GM21360 (cell line): ENCODE data around the gene SPTLC3.
"Not testable (repeated sequence)": the region's sequence is repeated elsewhere in the genome, so short reads cannot be mapped to it uniquely, and the experiment has no call there.

Source experiments
- ATAC-seq: cut with Tn5 transposase; IDR thresholded peaks from one replicate; pipeline ENCODE4 v1.9.1; 2021; ENCODE audit warnings: mild to moderate bottlenecking, moderate library complexity; ENCODE audit not compliant: unreplicated experiment

The SPTLC3 gene

DNA sequence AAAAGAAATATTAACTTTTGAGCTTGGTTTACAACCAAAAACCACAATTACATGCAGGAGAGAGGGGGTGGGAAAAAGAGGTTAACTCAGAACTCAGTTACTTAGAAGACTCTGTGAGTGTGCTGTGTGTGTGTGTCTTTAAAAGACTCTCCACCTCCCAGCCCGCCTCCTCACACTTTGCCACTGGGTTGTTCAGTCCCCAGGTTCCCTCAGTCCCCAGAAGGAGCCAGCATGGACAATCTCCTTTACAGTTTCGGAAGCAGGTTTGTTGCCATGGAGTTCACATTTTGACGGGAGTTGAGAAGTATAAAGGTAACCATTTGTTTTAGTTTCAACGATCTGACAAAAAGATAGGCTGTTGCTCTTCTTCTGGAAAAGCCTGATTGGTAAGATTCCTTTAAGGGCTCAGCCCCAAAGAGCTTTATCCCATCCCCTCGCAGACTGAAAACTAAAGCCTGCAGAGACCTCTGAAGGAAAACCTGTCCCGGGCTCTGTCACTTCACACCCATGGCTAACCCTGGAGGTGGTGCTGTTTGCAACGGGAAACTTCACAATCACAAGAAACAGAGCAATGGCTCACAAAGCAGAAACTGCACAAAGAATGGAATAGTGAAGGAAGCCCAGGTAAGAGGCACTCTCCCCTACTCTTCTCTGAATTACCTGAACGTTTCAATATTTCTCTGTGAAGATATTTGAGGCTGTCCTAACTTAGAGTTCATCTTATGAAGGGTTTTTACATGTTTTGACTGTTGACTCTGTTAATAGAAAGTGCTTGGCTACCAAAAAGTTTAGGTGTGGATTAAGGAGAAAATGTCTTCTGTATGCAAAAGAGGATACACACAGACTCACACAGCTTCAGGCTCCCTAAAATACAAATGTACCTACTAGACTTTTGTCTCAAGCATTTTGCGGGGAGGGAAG, at the start of gene SPTLC3:
TSS of gene SPTLC3 (plus strand) at position 212 of the 921 bp plus-strand sequence. CDS start at position 508, 296 bp downstream.
- peak; percentile 32 for ATAC-seq

DNA sequence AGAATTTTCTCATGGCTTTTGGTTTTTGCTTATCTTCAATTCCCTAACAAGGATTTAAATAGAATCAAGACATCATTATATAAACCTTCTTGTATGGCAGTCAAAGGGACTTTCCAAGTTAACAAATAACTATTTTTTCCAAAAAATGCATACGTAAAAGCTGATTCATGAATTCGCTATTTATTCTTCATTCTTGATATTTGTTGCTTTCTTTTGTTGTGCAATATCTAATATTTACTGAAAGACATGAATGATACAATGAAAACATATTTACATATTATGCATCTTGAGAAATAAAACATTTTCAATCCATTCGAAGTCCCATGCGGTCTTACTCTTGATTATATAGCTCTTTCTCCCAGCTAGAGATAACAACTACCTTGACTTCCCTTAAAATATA, 47.0 kb upstream of the SPTLC3 start:
- ATAC-seq: no peak

DNA sequence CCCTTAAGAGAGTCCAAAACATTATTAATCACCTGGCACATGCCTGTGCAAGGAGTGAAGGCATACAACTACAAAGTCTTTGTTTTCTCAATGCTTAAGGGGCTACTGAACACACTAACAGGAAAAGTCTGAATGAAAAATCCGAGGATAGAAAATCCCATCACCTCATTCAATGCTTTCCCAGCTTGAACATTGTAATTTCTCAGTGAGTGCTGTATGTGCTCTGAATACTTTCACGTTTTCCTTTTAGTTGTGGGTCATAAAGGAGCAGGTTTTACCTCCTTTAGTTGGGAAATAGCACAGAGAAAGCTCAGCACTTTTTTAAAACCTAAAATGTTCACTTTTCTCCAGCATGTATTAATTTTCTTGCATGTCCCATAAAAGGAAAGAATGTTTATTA, 45.9 kb upstream of the SPTLC3 start:
- no peak for ATAC-seq

DNA sequence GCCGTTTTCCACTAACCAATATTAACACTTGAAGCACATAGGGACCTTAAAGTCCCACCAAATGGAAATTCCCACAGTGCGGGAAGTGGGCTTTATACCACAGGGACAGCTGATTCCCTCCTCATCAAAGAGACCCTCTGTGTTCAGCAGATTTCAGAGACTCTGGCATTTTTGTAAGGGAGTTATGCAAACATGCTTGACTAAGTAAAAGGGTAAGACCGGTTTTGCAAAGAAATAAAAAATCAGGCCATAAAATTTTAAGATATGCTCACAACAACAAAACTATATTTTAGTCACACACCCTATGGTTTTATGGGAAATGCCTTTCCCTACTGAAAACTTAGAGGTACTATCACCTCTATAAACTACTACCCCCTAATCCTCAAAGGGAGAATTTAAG, 45.4 kb upstream of the SPTLC3 start:
- ATAC-seq: no peak

DNA sequence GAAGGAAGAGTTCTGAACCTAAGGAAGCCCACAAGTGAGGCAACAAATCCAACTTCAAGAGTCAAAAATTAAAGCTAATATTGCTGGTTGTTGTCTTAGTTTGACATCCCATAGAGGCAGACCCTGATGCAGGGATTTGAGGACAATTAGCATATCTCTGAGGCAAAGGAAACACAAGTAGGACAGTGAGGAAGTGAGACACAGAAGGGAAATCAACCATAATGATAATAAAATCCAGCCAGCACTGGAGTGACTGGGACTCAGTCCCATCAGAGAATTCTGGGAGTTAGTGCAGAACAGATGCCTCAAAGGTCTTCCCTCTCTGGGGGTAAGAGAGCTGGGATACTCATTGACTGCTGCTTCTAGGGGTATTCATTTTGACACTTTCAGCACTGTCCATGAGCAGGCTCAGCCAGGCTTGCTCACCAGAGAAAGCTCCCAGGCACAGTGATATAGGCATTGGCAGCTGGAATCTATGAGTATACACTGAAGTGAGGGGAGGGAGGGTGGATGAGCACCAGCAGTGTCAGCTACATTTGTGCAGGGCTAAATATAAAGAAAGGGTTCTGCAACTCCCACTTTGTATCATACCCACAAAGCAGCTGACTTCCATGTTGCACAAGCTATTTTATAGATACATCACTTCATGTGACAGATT, 43.4 kb upstream of the SPTLC3 start:
- ATAC-seq: no peak

DNA sequence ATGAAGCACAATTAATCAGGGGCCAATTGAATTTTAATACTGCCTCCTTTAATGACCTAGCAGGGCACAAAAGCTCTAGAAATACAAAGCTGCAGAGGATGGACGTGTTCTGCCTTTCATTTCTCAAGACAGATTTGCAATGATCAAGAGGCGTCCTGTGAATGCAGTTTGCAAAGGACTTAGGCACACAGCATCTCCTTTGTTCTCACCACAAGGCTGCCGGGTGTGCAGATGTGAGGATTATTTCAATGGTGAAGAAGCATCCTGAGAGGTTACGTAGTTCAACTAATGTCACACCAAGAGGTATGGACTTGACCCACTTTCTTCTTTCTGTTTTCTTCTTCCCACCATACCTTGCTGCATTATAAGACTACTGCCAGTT, 42.9 kb upstream of the SPTLC3 start:
- ATAC-seq: no peak

DNA sequence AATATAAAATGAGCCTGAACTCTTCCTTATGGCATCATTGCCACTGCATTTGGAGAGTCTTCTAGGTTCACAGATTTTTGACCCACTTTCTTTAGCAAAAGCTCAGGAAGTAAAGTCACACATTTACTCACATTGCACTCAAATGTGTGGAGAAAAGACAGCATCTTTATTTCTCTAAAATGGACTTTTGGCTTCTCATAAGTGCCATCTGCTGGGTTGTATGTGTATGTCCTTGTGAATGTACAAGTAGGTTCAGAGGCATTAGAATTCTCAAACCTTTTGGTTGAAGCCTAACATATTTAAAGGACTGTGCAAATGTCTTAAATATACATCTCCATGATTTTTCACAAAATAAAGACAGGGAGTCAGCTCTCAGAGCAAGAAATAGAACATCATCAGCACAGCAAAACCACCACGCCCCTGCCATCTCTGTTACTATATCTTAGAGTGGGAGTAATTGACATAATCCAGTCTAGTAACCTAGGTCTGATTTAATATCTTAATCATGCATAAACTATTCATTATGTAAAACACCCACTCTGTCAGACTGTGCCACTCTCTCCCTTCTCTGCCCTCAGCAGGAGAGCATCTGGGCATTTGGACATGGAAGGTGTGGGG, 42.2 kb upstream of the SPTLC3 start:
- ATAC-seq: no peak

DNA sequence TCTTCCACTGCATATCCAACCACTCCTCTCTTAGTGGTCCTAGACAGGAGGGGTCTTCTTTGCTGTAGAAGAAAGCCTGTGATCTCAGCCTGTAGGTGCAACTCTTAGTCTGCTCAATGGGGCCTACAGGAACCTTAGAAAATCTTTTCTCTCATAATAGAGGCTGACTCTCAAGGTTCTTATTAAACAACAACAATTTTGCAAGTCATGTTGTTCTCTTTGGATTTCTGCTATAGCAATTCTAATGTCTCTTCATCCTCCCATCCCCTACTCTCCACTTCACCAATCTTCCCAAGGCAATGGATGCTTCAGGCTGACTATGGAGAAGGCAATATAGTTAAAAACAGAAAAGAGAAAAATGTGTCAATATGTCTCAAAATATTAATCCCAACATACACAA, 40.8 kb upstream of the SPTLC3 start:
- ATAC-seq: no peak

DNA sequence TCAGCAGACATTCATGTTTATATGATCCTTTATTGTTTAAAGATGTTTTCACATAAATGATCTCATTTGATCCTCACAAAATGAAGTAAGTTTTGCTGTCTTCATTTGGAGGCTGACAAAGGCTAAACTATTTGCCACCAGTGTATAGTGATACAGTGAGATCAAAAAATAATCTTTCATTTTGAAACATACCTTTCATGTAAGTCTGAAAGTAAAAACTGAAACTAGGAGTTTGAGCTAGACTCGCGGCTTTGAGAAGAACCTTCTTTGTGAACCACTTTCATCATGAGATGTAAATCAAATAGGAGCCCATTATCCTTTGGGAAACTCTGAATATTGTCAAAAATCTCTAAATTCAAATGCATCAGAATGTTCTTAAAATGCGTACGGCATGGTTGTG, 40.3 kb upstream of the SPTLC3 start:
- ATAC-seq: no peak

DNA sequence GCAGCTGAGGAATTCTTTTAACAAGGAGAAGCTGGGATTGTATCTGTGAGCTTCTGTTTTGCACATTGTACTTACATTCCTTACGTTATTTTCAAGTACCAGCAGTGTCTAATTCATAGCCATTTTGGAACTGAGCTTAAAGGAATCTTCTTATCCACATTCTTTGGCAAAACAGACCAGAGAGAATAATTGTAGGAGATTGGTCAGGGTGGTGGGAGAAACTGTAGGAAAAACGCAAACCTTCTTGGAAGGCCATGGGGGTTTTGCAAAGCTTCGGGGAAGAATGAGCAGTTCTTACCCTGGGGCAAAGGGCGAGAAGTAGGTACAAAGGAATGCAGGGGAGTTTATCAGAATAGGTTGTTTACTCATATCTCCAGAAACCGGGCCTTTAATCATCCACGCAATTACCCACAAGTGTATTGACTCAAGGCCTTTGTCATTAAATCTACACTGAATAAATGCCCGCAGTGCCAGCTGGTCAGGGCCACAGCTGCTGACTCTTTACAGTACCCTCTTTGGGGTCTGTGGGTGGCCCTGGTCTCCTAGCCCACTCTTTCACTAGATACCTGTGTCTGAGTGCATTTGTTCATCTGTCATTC, 39.6 kb upstream of the SPTLC3 start:
- ATAC-seq: no peak

DNA sequence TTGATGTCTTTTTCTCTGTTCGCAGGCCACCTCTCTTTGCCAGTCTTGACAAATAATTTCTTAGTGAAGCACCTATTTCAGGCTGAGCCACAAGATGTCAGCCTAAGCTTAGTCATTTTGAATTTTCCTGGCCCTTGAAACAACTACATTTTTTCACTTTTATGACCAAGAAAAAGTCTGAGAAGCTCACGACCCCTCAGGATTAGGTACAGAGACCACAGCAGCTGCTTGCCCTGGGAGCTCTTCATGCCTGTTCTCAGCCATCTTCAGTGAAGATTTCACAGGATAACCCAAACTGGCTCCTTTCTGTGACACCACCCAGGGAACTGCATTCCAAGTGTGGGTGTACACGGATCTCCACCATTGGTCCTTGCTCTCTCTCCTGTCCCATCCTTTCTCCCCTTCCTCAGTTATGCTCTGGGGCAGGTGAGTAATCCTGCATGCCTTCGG, 38.4 kb upstream of the SPTLC3 start:
- ATAC-seq: no peak

DNA sequence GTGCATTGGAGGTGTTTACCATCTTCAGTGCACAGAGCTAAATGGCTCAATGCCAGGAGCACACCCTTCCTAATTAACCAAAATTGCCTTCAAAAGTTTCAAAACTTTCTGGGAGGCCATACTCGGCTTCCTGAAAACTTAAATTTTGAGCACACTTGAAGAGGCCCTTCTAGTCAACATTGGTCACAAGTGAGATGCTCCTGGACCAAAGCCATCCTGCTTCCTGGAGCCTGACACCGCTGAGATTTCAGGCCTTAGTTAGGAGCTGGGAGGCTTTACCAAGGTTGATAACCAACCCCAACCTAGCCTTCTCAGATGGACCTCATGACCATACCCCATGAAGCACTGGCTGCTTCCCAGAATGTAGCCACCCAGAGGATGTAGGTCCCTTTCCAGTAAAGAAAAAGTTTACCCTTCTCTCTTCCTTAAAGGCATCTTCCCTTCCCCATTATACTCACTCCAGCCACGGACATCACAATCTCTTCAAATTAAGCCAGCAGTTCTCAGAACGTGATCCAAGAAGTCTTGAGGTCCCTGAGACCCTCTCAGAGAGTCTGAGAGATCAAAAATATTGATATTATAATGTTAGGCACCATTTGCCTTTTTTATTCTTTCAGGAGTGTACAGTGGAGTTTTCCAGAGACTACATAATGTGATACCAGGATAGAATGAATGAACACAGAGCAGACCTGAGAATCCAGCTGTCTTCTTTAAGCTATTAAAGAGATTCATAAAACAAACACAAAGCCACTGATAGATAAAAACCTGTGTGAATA, 32.8 kb upstream of the SPTLC3 start:
- no peak for ATAC-seq

DNA sequence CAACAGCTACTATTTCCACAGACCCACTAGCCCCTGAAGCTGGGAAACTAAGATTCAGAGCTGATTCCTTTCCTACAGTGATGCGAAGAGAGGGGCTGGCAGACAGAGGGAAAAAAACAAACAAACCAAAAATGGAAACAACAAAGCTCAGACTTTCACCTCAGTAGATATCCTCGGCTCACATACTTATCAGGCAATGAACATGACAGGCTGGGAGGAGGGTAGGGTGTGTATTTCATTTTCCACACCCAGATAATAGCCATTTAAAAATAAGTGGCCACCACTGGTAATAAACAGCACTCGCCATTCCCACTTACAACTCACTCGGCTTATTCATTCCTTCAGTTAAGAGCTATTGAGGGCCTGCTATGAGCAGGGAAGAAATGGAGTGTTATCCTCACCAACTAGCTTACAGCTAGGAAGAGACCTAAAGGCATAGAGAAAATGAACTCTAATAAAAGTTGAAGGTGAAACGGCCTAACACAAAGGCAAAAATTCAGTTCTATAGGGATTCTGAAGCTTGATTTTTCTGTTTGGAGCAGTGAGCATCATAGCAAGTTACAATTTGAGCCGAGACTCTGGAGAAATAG, 32.0 kb upstream of the SPTLC3 start:
- no peak for ATAC-seq

DNA sequence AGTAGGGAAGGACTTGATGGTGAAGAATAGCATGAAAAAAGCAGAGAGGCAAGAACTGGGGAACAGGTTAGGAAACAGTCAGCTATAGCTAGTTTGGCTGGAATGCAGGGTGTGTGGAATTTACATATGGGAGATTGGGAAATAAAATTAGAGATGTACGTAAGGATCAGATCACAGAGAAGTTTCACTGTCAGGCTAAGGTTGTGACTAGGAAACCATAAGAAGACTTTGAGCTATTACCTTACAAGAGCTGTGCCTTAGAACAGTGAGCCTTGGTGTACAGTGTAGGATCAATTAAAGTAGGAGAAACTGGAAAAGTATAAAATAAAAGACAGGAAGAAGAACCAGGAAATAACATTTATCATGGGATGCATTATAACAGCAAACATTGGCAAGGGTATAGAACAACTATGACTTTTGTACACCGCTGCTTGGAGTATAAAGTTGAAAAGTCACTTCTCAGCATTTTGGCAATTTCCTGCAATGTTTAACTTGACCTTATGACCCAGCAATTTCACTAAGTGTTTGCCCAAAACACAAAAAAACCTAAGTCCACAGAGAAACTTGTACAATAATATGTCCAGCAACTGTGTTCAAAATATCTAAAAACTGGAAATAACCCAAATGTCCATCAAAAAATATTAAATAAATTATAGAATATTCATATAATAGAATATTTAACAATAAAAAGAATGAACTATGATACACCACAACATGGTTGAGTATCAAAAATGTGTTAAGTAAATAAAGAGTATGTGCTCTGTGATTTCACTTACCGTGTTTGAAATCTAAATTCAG, 31.2 kb upstream of the SPTLC3 start:
- ATAC-seq: no peak

DNA sequence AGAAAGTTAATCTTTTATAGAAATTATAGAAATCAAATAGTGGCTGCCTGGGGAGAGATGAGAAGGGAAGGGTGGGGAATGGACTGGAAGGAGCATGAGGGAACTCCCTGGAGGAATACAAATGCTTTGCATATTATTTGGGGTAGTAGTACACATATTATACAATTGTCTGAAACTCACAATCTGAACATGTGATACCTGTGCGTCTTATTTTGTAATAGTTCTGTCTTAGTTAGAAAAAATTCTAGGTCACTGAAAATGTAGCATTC, 30.7 kb upstream of the SPTLC3 start:
- no peak for ATAC-seq

DNA sequence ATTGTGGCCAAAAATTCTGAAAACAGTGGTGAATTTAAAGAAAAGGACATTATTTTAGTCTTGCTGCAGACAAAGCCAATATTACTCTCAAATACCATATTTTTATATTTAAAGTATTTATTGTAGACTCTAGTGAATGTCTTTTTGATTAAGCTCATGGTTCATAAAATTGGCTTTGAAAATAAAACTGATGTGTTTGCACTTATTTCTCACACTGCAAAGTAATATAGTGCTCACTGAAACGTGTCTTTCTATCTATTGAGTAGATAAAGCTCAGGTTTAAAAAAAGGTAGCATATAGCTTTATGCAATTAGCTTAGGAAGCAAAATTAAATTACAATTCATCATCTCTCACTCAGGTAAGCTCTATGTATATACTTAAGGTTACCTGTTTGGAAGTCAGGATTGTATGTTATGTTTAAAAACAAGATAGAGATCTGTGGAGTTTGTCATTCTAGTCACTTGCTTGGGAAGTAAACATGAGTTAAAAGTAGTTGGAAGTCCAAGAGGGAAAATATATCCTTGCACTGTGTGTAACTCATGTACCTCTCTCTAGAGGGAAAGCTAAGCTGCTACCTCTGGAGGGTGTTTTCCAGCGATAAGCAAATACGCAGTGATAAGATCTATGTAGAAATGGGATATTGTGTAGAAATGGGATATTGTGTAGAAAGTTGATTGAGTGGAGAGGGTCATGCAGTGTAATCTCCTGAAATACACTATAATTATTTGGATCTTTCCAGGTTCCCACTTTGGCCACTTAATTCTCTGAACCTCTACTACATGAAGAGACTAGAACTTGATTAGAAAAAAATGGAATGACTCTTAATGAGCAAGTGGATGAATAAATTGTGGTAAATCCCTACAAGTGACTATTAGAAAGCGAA, 29.9 kb upstream of the SPTLC3 start:
- no peak for ATAC-seq

DNA sequence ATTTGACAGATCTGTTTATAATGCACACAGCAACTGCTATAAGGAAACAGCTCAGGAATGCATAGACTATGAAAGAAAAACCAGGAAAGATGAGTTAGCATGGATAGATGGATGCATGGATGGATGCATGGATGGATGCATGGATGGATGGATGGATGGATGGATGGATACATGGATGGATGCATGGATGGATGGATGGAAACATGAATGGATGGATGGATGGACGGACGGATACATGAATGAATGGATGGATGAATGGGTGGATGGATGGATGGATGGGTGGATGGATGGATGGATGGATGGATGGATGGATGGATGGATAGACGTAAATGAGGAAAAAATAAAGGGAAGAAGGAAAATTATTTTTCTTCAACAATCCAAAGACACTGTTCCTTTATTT, 29.1 kb upstream of the SPTLC3 start:
- not testable (repeated sequence) for ATAC-seq

DNA sequence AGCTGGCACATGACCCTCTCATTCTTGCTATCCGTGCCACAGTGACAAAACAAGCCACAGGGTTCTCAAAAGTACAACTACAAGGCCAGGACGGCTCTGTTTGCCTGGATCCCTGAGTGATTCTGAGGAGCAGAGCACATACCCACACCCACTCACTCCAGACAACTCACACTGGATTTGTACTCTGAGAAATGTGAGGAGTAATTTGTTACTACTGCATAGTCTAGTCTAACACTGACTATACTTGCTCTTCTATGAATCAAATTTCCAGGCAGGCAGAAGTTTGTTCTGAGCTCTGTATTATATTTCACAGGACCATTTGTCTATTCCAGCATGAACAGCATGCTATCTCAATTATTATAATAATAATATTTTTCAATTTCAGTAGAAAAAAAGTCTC, 26.7 kb upstream of the SPTLC3 start:
- no peak for ATAC-seq
